ENCODE results near the gene DSCAML1.

The DSCAML1 gene

GRCh38 chr11:117515892-117516787 lies 280.9 kb downstream of the DSCAML1 start:
- no peak for DNase-seq (ENCODE audit: low read depth)

DNA sequence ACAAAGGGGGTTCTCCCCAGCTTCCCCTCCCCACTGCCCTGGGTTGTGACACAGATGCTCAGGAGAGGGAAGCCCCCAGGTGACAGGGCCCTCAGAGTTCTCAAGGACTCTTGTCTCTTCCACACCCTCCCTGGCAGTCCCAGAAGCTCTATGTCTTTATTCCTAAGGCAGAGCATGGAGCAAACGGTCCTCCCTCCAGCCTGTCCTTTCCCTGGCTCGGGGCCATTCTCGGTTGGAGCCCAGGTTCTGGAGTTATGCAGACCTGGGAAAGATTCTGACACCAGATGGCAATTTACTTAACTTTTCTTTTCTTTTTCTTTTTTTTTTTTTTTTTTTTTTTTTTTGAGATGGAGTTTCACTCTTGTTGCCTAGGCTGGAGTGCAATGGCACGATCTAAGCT lies 282.8 kb downstream of the DSCAML1 start:
- DNase-seq (ENCODE audit: low read depth), result no peak

DNA sequence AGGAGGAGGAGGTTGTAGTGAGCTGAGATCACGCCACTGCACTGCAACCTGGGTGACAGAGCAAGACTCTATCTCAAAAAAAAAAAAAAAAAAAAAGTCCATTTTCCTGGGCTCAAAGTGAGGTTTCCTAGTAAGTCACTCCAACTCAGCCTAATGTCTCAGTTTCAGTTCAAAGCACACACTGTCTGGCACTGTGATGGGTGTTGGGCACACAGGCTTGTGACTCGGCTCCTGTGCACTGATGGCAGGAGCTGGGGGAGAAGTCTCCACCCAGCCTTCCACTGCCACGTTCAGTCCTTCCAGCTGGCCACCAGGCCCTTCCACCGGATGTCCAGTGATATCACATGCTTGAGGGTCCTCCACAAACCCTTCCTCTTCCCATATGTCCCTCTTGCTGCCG lies 283.4 kb downstream of the DSCAML1 start:
- DNase-seq (ENCODE audit: low read depth), result no peak

DNA sequence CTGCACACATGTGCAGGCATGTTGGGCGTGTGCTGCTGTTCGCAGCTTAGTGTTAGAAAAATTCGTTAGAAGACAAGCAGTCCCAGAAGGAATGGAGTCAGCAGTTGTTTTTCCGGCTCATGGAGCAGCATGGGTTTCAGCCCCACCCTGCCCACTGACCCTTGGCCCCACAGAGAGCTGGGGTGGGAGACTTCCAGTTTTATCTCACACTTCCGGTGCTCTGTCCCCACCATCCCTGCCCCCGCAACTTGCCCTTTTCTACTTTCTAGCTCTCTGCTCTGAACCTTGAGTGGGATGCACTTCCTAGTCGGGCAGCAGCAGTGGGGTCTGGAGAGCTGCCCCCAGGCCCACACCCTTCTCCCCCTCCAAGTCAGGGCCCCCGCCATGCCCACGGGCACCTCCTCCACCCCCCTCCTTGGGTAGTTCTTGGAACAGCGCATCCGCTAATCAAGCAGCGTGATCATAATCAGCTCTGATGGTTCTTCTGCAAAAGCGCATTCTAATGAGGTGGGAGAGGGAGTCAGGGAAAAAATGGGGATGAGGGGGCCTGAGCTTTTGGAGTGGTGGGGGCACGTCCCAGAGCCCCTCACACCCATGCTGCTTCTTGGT lies 285.0 kb downstream of the DSCAML1 start:
- no peak for DNase-seq (ENCODE audit: low read depth)

GRCh38 chr11:117511483-117511930 lies 285.5 kb downstream of the DSCAML1 start:
- DNase-seq (ENCODE audit: low read depth), result no peak

GRCh38 chr11:117510646-117511045 lies 286.4 kb downstream of the DSCAML1 start:
- DNase-seq (ENCODE audit: low read depth), result no peak

DNA sequence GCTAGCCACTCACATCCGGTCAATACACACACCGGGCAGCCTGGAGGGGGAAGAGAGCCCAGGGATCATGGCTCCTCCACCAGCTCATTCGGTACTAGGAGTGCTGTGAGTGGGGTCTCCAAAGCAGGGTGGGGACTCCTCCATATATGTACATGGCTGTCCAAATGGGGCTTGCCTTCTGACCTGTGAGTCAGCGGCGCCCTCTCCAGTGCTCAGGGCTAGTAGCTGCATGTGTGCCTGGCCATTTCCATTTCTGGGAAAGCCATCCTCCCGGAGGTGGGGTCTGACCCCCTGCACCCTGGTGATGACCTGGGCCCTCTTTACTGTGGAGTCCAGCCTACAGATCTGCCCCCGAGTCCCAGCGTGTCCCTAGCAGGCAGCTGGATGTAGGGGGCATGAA lies 287.5 kb downstream of the DSCAML1 start:
- DNase-seq (ENCODE audit: low read depth), result no peak

DNA sequence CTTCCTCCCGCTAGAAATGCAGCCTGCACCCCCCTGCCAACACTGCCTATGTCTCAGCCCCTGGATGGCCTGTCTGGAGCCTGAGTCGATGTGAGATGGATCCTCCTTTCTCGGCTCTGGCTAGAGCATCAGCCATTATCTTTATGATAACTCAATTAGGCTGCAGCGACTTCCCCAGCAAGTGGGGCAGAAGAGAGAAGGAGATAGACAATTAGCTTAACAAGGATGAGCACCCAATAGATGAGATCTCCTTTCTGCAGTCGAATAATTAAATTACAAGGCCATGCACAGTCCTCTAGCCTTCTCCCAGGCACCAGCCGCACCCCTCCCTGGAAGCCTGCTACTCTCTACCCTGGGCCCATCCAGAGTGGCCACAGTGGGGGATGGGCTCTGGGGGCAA lies 290.0 kb downstream of the DSCAML1 start:
- no peak for DNase-seq (ENCODE audit: low read depth)

- DNase-seq (ENCODE audit: low read depth), result no peak
Observed at GRCh38 chr11:117505285-117505970, 291.6 kb downstream of the DSCAML1 start.

DNA sequence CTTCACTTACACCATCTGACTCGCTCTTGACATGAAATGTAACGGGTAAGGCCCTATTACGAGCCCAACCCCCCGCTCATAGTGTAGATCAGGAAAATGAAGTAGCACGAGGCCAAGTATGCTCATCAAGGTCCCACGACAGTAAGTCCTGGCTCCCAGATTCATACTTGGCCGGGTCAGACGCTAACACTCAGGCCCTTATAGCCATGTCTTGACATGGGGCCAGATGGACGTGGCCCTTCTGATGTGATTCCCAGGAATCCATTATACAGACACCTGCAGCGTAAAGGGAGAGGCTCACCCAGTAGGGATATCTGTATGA lies 294.3 kb downstream of the DSCAML1 start:
- DNase-seq (ENCODE audit: low read depth), result no peak

- no peak for DNase-seq (ENCODE audit: low read depth)
Observed at GRCh38 chr11:117502015-117502778, 294.8 kb downstream of the DSCAML1 start.

DNA sequence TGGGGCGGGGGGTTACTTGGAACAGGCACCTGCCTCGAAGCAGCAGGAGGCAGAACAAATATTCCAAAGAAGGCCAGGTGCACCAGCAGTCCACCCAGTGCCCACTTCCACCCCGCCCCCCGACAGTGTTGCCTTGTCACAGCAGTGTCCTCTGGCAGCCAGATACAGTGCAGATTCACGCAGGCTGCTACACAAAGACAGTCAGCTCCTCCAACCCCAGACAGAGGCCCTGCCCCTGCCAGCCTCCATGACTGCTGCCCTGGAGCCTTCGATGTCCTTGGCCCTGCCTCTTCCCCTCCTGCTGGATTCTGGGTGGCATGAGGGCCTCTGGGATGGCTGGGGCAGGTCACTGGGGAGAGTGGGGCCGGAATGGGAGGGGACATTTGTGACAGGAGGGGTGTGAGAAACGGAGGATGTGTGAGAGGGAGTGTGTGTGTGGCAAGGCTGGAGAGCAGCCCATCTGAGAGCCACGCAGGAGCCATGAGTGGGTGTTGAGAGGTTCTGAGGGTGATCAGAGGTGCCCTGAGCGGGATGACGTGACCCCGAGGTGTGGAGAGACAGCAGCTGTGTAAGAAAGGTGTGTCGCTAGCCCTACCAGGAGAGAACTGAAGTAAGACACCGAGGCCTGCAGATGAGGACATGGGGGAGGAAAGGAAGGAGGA lies 295.6 kb downstream of the DSCAML1 start:
- no peak for DNase-seq (ENCODE audit: low read depth)

GRCh38 chr11:117498791-117499190 lies 298.2 kb downstream of the DSCAML1 start:
- no peak for DNase-seq (ENCODE audit: low read depth)

GRCh38 chr11:117497206-117497951 lies 299.6 kb downstream of the DSCAML1 start:
- DNase-seq (ENCODE audit: low read depth), result no peak

DNA sequence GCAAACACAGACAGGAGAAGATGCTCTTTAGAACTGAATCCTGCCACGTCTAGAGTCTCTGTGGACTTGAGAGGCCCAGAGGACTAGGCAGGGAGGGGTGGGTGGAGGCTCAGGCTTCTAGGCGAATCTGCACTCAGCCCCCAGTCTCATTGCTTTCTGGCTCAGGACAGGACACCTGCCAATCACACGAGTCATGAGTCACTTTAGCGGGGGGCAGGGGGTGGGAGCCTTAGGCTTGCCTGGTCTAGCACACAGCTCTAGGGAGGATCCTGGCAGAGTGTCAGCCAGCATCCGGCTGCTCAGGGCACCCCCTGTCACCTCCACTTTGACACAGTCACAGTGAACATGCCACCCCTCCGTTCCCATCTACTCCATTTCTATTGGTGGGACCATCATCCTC lies 301.7 kb downstream of the DSCAML1 start:
- DNase-seq (ENCODE audit: low read depth), result no peak

- no peak for DNase-seq (ENCODE audit: low read depth)
Observed at GRCh38 chr11:117492578-117493251, 304.3 kb downstream of the DSCAML1 start.

DNA sequence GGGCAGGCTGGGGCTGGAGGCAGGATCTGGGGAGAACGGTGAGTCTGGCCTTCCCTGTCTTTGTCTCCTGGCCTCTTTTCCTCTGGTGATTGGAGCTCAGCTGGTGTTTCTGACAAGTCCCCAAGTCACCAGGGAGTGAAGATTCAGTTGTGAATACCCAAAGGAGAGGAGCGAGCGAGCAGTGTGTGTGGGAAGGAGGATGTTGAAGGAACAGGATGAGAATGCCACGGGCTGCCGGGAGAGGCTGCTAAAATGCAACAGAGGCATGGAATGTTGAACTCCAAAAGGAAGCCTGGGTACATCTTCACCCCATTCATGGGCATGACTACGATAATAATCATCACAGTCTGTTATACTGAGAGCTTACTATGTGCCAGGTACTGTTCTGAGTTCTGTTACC lies 306.1 kb downstream of the DSCAML1 start:
- DNase-seq (ENCODE audit: low read depth), result no peak

DNA sequence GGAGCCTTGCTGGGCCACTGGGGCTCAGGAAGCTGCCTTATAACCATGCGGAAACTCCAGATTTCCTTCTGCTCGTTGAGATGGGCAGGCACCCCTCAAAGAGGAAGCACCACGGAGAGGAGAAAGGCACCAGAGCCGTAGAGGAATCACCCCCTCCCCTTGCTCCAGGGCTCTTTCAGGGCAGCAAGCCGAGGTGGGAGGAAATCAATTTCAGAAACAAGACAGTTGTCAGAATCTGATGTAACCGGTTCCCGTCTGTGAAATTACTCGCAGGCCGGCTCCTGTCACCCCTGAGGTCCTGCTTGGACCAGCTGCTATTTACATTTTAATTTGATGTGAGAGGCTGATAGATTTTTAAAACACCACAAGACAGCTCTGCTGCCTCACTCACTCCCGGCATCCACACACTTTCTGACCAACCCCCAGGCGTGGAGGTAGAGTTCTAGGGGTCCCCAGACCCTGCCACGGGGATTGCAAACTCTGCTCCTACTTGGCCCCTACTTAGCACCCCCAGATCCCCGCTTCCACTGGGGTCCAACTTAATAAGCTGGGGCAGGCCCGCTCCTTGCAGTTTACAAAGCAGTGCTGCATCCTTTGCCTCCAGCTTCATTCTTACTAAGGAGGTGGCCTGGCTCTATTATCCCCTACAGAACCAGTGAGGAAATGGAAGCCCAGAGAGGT lies 306.9 kb downstream of the DSCAML1 start:
- no peak for DNase-seq (ENCODE audit: low read depth)

DNA sequence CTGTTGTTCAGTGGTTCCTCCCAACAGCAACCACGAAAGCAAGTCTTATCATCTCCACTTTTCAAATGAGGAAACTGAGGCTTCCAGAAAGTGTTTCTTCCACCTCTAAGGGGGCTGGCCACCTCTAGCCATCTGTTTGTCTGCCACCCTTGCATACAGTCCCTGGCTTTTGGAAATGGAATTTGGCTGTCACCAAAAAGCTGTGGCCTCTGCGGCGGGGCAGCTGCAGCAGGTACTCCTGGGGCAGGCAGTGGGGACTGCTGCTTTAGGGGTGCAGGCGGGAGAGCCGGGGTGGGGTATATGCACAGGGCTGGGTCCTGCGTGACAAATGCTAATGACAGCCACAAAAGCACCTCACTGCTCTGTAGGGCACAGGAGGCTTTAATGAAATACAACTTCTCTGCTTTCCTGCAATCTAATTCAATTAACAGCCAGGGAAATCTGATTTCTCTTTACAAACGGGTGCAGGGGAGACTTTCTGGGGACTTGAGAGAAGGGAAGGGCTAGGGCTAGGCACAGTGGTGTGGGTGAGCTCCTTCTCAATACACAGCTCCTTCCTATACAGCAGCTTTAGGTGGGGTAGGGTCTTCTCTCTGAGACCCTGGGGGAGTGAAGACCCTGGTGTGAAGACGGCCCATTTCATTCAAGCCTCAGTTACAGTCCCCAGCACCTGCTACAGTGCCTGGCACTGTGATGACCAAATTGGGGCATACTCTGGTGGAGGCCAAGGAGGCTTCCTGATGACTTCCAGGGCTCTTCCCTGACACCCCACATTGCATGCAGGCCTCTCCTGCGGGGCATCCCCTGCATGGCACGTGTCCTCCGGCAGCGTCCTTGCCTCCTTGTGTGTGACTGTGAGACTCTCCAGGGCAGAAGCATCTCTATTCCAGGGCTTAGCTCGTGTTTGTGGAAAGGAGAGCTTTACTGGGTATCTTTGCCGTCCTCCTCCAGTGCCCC lies 307.7 kb downstream of the DSCAML1 start:
- DNase-seq (ENCODE audit: low read depth), result no peak
